Ramos (cell line): ENCODE data around the gene TLE5.
"Not testable (repeated sequence)": the region's sequence is repeated elsewhere in the genome, so short reads cannot be mapped to it uniquely, and the experiment has no call there.

Source experiments
- in situ Hi-C: fragments of 300-500 bp; cut with MboI; formaldehyde crosslinking; loops from one replicate; pipeline ENCODE4 v1.14.3; 2022; ENCODE audit warnings: low sequenced_read_pairs; ENCODE audit not compliant: unreplicated experiment

TLE5 gene

DNA sequence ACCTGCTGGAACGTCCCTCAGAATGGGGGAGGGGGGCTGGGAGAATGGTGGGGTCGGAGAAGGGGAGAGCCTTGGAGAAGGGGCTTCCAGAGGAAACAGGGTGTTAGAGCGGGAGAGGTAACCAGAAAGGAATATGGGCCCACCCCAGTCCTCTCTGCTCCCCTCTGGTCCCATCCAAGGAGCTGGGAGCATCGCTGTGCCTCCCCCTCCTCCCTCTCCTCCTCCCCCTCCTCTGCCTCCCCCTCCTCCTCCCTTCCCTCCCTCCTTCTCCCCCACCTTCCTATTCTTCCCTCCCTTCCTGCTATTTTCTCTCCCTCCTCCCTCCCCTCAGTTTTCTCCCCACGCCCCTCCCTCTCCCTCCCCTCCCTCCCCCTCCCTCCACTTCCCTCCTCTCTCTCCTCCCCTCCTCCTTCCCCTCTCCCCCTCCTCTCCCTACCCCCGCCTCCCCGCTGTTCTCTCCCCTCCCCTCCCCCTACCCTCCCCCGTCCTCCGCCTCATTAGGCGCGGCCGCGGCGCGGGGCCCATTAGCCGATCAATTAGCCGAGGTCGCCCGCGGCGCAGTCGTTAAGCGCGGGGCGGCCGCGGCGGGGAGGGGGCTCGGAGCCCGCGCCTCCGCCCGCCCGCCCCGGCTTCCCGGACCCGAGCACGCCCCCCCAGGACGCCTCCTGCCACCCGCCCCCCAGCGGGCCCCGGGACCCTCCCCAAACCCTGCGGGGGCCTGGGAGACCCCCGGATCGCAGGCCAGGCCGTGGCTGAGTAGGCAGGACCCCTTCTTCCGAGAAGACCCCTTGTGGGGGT is 15.4 kb downstream of the TLE5 start:
- in situ Hi-C loops, result no loop called here

DNA sequence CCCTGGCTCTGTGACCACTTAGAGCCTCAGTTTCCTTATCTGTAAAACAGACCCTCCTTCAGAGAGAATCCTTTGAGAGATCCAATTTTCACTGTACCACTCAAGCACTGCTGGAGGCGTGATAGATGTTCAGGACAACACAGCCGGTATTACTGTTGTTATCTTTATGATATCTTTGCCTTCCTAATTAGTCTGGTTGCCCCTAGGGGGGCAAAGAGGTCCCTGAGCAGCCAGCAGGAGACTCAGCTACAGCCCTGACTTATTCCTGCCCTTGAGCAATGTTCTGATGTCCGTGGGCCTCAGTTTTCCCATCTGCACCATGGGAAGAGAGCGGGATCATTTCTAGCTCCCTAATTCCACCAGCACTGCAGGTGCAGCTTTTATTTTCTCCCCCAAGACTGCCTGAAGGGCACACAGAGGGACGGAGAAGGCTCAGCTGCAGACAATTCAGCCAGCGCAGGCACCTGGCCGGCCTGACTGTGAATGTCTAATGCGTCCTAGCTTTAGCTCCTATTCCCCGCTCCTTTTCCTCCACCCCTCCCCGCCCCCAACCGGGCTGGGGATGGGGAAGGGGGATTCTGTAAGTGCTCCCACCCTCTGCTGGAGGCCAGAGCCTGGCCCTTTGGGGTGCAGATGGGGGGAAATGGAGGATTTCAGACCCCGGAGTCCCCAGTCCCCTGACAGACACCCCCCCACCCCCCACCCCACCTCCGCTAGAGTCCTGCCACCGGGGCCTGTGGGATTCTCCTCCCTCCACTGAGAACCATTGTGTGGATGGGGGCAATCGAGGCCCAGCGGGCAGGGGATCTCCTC is 16.2 kb downstream of the TLE5 start:
- in situ Hi-C loops, result no loop called here

DNA sequence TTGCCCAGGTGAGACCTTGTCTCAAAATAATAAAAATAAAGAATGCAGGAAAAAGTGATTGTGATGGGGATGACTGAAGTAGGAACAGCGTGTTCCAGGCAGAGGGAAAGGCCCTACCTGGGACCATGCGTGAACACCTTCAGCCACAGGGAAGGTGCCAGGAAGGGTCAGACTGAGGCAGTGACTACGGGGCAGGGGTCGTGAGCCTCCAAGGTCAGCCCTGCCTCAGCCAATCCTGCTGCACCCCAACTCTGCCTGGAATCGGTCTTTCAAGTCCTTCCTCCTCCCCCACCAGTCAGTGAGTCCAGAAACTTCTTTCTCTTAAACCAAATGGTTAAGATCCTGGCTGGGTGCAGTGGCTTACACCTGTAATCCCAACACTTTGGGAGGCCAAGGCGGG is 17.1 kb downstream of the TLE5 start:
- in situ Hi-C loops, result no loop called here

DNA sequence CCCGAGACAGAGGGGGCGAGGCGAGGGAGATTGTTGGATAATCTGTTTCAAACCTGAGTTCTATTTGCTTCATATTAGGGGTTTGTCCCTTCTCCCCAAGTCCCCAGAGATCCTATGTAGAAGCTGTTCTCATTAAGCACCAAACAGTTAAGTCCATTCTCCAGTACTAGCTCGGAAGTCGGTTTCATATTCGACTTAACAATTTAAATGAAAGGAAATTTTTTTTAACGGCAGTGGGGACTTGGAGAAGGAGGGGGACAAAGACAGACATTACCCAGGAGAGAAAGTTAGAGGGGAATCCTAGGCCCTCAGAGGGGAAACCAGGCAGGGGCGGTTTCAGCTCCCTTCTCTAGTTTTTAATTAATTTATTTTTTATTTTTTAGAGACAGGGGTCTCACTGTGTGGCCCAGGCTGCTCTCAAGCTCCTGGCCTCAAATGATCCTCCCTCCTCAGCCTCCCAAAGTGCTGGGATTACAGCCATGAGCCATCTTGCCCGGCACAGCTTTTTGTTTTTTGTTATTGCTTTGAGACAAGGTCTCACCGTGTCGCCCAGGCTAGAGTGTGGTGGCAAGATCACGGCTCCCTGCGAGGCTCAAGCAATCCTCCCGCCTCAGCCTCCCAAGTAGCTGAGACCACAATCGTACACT is 19.6 kb downstream of the TLE5 start:
- in situ Hi-C loops, result no loop called here

DNA sequence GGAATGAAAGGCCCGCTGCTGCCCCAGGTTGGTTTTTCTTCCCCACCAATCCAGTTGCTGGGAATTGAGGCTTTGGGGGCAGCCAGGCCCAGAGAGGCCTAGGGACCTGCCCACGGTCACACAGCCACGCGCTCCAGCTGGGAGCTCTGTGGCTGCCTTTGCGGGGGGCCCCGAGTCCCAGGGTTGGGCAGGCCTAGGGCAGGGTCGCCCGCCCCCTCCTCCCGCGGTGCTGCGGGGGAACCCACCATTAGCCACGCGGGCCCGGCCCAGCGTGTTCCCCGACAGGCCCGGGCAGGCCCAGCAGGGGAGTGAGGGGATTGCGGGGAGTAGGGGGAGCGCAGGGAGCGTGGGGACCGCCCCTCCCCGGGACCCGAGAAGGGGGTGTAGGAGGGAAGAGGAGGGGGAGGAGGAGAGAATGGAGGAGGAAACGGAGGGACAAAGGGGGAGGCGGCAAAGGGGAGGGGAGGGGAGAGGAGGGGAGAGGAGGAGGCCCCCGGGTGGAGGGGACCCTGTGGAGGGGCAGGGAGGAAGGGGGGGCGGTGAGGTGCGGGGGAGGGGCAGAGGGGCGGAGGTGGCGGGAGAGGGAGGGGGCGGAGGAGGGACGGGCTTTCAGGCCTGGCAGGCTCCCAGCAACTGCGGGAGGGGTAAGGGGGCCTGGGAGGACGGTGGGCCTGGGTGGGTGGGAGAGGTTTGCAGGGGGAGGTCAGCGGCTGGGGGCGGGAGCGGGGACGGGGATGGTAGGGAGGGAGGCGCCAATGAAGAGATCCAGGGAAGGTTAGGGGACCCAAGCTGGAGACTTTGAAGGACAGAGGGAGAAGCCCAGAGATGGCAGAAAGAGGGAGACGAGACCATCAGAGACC is 20.3 kb downstream of the TLE5 start:
- in situ Hi-C loops, result no loop called here

DNA sequence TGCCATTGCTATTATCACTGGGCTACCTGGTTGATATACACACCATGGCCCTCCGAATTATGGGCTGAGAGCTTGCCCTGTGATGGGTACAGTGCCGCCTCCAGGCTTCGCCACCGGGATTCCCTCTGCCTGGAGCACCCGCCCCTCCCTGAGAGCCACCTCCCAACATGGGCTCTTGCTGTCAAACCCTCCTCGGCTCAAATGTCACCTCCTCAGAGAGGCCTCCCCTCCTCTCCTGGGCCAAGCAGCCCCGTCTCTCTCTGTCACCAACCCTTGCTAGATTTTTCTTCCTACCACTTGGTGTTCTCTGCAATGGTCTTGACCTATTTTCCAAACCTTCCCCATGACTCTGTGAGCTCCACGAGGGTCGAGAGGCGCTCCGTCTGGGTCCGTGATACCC is 21.0 kb downstream of the TLE5 start:
- in situ Hi-C loops, result no loop called here

DNA sequence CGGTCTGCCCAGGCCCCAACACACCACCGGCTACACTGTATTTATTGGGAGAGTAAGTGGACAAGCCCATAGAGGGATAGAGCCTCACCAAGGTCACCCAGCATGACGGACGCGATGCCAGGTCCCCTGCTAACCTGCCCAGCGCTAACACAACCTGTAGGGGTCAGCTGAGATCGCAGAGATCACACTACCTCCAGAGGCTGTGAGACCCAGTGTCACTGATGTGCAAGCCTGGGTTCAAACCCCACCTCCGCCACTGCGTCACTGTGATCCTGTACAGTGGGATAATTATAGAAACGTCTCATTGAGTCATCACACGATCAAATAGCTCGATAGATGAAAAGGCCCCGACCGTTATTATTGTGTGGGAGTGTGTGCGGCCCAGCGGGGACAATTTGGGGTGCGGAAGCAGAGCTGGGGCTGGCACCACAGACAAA is 22.6 kb downstream of the TLE5 start:
- in situ Hi-C loops, result no loop called here

DNA sequence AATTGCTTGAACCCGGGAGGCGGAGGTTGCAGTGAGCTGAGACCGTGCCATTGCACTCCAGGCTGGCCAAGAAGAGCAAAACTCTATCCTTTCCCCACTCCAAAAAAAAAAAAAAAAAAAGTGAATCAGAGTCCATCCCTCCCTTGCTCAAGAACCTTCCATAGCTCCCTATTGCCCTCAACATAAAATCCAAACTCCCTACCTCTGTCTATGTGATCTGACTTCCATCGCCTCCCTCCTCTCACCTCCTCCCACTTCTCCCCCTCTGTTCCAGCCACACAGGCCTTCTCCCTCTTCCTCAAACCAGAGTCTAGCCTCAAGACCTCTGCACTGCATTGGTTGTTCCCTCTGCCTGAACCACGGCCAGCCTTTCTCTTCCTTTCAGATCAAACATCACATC is 23.2 kb downstream of the TLE5 start:
- in situ Hi-C loops, result no loop called here

DNA sequence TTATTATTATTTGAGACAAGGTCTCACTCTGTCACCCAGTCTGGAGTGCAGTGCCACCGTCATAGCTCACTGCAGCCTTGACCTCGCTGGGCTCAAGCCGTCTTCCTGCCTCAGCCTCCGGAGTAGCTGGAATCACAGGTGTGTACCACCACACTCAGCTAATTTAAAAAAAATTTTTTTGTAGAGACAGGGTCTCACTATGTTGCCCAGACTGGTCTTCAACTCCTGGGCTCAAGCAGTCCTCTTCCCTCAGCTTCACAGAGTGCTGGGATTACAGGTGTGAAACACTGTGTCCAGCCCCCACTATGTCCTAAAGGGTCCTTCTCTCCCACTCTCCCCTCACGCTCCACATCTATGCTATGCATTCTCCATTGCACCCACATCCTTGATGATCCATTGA is 24.1 kb downstream of the TLE5 start:
- in situ Hi-C loops, result no loop called here

DNA sequence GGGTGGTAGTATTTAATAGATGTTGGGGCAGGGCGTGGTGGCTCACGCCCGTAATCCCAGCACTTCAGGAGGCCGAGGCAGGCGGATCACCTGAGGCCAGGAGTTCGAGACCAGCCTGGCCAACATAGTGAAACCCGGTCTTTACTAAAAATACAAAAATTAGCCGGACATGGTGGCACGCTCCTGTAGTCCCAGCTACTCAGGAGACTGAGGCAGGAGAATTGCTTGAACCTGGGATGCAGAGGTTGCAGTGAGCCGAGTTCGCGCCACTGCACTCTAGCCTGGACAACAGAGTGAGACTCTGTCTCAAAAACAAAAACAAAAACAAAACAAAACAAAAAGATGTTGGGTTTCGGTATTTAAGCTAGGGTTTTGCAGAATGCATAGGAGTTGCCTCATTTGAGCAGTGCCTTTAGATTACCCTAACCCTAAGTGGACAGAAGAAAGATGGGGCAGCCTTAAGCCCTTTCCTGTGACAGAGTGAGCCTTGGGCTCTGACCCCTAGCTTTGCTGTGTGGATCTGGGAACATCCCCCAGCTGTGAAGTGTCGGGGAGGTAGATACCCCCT is 25.2 kb downstream of the TLE5 start:
- in situ Hi-C loops, result not testable (repeated sequence)

DNA sequence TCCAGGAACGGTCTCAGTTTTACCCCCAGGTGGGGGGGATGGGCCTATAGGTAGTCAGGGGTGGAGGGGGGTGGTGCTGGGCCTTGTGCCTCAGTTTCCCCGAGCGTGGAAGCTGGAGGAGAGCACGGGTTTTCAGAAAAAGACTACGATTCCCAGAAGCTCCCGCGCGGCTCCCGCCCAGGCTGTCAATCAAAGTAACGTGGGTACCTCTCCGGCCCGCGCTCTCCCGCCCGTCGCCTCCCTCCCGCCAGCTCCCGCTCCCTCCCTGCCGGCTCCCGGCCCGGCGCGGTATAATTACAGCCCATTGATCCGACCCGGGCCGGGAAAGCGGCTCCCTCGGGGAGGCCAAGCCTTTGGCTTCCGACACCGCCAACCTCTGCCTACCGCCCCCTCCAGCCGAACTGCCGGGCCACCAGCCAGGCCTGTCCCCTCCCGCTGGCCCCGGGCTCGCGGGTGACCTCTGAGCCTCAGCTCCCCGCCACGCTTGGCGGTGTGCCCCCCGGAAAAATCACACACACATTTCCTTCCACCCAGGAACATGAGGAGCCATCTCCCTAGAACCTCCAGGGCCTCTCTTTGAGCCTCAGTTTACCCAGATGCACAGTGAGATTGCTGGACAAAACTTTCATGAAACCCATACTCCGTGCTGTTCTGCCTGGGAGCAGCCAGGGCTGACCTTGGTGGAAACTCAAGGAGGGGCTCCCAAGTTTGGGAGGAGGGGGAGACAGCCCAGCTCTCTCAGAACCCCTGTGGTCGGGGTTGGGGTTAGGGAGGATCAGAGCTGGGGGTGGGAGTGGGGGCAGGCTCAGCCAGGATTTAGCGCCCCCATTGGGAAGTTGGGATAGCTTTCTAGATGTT is 25.9 kb downstream of the TLE5 start:
- in situ Hi-C loops, result no loop called here

DNA sequence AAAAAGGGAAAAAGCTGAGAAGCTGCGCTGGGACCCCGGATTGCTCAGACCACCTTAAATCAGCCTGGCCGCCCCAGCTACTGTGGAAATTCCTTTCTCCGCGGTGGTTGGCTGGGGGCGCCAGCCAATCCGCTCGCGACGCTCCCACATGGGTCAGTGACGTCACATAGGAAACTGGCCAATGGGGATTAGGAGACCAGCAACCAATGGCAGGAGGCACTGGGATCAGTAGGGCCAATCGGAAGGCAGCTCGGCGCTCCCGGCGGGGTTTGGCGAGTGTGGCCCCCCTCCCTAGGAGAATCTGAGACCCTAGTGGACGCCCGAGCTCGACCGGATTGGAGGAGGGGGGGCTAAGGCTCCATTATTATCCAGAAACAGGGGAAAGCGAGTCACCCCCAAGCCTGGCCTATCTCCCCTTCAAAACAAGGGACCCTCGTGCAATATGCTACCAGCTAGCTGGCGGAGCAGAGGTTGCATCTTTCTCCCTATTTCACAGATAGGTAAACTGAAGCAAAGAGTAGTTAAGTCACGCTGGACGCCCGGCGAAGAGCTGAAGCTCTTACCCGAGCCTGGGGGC is 26.7 kb downstream of the TLE5 start:
- in situ Hi-C loops, result no loop called here

DNA sequence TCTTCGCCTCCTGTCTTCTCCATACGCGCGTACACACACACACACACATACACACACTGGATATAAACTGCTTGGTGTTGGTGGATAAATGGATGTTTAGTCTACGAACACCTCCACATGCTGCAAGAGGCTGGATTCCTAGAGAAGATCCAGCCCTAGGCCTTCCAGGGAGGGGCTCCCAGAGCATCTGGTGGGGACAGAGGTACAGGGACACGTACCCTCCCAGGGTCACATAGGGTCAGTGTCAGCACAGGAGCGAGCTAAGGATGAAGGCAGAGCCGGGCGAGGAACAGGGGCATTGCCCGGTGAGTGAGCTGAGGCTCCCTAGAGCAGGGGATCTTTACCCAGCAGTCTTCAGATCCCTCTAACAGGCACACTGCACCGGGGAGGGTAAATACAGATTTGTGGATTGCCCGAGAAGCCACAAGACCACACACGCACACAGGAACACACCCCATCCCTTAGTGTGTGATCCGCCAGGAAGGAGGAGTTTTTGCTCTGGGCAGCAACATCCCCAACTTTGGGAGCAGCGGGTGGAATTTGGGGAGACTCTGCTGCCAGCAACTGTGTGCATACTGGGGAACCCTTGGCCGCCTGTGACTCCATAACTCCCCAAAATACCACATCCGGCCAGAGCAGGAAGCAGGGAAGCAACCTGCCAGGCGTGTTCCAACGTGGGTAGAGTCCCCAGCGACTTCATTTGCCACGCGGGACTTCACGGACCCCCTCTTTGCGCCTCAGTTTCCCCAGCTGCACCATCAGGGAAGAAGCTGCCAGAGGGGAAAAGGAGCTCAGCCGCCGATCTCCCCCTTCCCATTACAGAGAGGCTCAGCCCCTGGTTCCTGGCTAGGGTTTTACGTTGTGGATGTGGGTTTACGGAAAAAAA is 27.4 kb downstream of the TLE5 start:
- in situ Hi-C loops, result no loop called here

DNA sequence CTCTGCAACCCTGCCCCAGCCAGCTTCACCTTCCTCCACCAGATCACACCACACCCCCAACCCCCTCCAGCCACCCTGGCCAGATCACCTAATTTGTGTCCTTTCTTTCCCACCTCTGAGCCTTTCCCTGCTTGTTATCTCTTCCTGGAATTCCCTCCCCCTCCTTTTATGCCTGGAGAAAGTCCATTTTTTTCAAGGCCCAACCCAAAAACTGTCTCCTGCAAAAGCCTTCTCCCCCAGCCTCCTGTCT is 28.0 kb downstream of the TLE5 start:
- in situ Hi-C loops, result no loop called here

DNA sequence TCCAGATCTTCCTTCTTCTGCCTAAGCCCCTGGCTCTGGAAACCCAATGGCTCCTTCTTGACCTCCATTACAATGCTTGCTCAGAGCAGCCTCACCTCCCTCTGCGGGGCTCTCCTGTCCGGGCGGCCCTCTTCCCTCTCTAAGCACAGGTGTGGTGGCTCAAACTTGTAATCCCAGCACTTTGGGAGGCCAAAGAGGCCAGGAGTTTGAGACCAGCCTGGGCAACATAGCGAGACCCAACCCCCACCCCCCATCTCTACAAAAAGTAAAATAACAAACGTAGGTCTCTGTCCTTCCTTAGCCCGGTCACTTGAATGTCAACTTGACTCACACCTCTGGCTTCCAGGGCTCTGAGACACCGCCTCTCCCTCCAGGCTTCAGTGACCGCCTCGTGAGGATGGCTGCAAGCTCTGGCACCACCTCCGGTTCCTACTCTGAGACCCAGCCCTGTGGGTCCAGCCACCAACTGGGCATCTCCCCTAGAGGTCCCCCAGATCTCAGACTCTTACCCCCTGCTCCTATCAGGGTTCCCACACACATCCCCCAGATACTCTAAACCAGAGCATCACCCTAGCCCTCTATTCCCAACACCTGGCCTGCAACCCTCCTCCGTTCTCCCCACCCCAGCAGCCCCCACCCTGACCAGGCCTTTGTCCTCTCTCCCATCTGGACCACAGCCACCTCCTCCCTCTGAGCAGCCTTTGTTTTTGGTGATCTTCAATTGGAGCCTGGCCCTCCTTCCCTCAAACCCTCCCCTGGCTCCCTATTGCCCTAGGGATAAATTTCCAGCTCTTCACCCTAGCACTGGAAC is 28.5 kb downstream of the TLE5 start:
- in situ Hi-C loops, result no loop called here

DNA sequence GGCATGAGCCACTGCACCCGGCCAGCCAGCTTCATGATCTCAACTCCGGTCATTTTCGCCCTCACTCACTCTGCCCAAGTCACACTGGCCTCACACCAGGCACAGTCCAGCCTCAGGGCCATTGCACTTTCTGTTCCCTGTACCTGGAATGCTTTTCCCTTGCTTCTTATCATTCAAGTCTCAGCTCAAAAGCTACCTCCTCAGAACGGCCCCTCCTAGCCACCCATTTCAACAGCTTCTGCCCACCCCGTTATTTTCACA is 30.8 kb downstream of the TLE5 start:
- in situ Hi-C loops, result no loop called here

DNA sequence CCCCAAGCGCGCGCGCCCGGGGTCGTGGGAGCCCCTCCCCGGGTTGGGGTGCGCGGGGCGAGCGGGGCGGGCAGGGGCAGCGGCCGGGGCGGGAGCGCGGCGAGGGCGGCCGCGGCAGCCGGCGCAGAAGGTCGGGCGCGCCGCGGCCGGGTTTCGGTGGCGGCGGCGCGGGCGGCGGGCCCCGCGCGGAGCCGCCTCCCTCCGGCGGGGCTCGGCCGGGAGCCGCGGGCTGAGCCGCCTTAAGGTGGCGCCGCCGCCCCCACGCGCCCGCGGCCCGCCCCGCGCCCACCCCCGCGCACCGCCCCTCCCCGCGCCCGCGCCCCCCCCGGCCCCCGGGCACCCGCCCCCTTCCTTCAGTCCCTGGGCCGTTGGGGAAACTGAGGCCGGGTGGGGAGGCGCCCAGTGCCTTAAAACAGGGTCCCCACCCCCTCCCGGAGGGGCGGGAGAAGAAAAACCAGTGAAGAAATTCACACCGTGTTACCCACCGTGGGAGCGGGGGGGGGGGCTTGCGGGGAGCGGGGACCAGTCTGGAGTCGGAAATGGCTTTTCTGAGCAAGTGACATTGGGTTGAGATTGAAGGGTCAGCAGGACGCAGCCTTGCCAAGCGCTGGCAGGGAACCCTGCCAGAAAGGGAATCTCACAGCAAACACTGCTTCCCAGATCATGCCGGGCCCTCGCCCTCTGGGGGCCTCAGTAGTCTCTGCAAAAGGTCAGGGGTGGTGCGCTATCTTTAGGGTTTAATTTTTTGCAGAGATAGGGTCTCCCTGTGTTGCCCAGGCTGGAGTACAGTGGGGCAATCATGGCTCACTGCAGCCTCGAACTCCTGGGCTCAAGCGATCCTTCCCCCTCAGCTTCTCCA is 33.0 kb downstream of the TLE5 start, which contains the start of gene TLE2:
Gene TLE2, minus strand, starts transcription at position 216 of the 859 bp plus-strand sequence. CDS start 376 bp downstream, outside the sequence.
- in situ Hi-C loops, result no loop called here
